CD4-positive, alpha-beta memory T cell (primary cell): ENCODE data around the gene MGAT3. TPM values are rescaled to one million over a fixed set of nuclear protein-coding genes. Genes with fewer than 3 reads are reported as not detected.
A peak's percentile ranks its signal among the peaks of the same experiment; 100 is the strongest.

Source experiments
- CTCF ChIA-PET: fragments of 350-600 bp; sonication (Branson Sonifier 250); formaldehyde crosslinking; loops from one replicate; lab custom pipeline; 2021; ENCODE audit warnings: inconsistent platforms; ENCODE audit not compliant: partially characterized antibody; lab: Charles Lee
- POLR2A ChIA-PET: fragments of 350-600 bp; sonication (Branson Sonifier 250); formaldehyde crosslinking; loops from one replicate; lab custom pipeline; 2021; ENCODE audit not compliant: partially characterized antibody; lab: Charles Lee
- DNase-seq, 5 donors: peaks; one replicate each; pipeline versions ENCODE4 v3.0.0 to v3.0.0-alpha.2; 2020 to 2022; ENCODE audit warnings: mixed read lengths in 1 of 5
- H3K27ac ChIP-seq: one replicate; pipeline ENCODE4 v1.7.0; 2013; ENCODE audit warnings: low read depth, low read length
- H3K27me3 ChIP-seq: 2 replicates; pipeline ENCODE4 v1.7.0; 2013; ENCODE audit warnings: mild to moderate bottlenecking, low read length, moderate library complexity; ENCODE audit not compliant: insufficient read depth
- H3K36me3 ChIP-seq: 2 replicates; pipeline ENCODE4 v1.7.0; 2013; ENCODE audit warnings: mild to moderate bottlenecking, low read length, moderate library complexity; ENCODE audit not compliant: insufficient read depth
- H3K4me1 ChIP-seq: 2 replicates; pipeline ENCODE4 v1.7.0; 2013; ENCODE audit warnings: mild to moderate bottlenecking, low read length, moderate library complexity; ENCODE audit not compliant: insufficient read depth
- H3K4me3 ChIP-seq, 2 donors: one replicate each; pipeline ENCODE4 v1.7.0; 2013; ENCODE audit warnings: low read length in 2 of 2, mild to moderate bottlenecking in 1 of 2
- H3K9me3 ChIP-seq, 2 donors: one replicate each; pipeline ENCODE4 v1.7.0; 2013; ENCODE audit warnings: low read length in 2 of 2, control low read depth in 1 of 2; ENCODE audit not compliant: control insufficient read depth in 1 of 2
- H3K27ac Mint-ChIP-seq, 7 donors: one replicate each; pipeline ENCODE4 v1.8.0; 2020 to 2021; ENCODE audit warnings: mixed read lengths in 7 of 7, mild to moderate bottlenecking in 6 of 7, inconsistent platforms in 3 of 7, moderate library complexity in 3 of 7
- H3K27me3 Mint-ChIP-seq, 2 donors: one replicate each; pipeline ENCODE4 v1.8.0; 2020 to 2021; ENCODE audit warnings: mixed read lengths in 2 of 2
- H3K36me3 Mint-ChIP-seq, 2 donors: one replicate each; pipeline ENCODE4 v1.8.0; 2020 to 2021; ENCODE audit warnings: mixed read lengths in 2 of 2, inconsistent platforms in 1 of 2, mild to moderate bottlenecking in 1 of 2
- H3K4me1 Mint-ChIP-seq, 4 donors: one replicate each; pipeline ENCODE4 v1.8.0; 2020 to 2021; ENCODE audit warnings: mixed read lengths in 4 of 4, mild to moderate bottlenecking in 1 of 4
- H3K4me3 Mint-ChIP-seq, 8 donors: one replicate each; pipeline ENCODE4 v1.8.0; 2020 to 2021; ENCODE audit warnings: mixed read lengths in 8 of 8, mild to moderate bottlenecking in 7 of 8, moderate library complexity in 6 of 8, inconsistent platforms in 3 of 8
- H3K9me3 Mint-ChIP-seq, 8 donors: one replicate each; pipeline ENCODE4 v1.8.0; 2020 to 2021; ENCODE audit warnings: mixed read lengths in 8 of 8, mild to moderate bottlenecking in 5 of 8, inconsistent platforms in 3 of 8, moderate library complexity in 1 of 8
- intact Hi-C: fragments of 100-400 bp; cut with micrococcal nuclease; formaldehyde crosslinking; loops from one replicate; pipeline ENCODE4 v1.15.1; 2023
- polyA plus RNA-seq, 2 donors: library from polyadenylated mRNA; unstranded; fragments of 300-500 nt; fragmentation: Illumina TruSeq; gene quantifications; one replicate each; pipeline ENCODE4 v1.2.3, GENCODE V29; 2021
- total RNA-seq, 2 experiments: library from RNA; stranded (reverse); gene quantifications; one replicate each; pipeline ENCODE4 v1.2.3, GENCODE V29; 2021

Gene MGAT3
- total and polyA plus RNA-seq, 4 experiments from 2014 or later, result 0.19 to 0.73 TPM; not detected in 2

- H3K4me1 Mint-ChIP-seq, result peaks cover 3 to 8% (median 6%) of the 10 kb centered on the region in 4 donors
- Histone ChIP-seq H3K9me3 (no peaks in the 10 kb centered on the region), H3K4me3 (no peak overlapping the region), H3K36me3 (no peaks in the 10 kb centered on the region), H3K4me1 (peaks cover 6% of the 10 kb centered on the region), H3K27me3 (no peaks in the 10 kb centered on the region), H3K27ac (no peak overlapping the region)
- peak overlapping the region in 1 of 7 donors; percentile 80 for H3K27ac Mint-ChIP-seq
- intact Hi-C loops, result no loop called here
- POLR2A ChIA-PET, result no interaction called here
- no peaks in the 10 kb centered on the region for H3K9me3 Mint-ChIP-seq
- no peak for DNase-seq
- no peaks in the 10 kb centered on the region for H3K36me3 Mint-ChIP-seq
- H3K4me3 Mint-ChIP-seq, result no peak overlapping the region
- CTCF ChIA-PET, result interaction anchor here (1.6 to 11.6 kb wide), 2 partner anchors 39 to 41 kb away, joined by 4 to 345 read pairs; partner anchors contain the start of gene RPS19BP1
- H3K27me3 Mint-ChIP-seq, result no peaks in the 10 kb centered on the region
Measured at GRCh38 chr22:39487826-39488520, 31.2 kb downstream of the MGAT3 start.

- no peak overlapping the region for H3K4me3 Mint-ChIP-seq
- H3K27ac ChIP-seq, result no peak overlapping the region
- H3K4me1 Mint-ChIP-seq, result peaks cover 5 to 13% (median 8%) of the 10 kb centered on the region in 4 donors
- no peak overlapping the region for H3K27ac Mint-ChIP-seq
- H3K27me3 ChIP-seq, result no peaks in the 10 kb centered on the region
- CTCF ChIA-PET, result interaction anchor here (11.6 kb wide), 1 partner anchor 38 kb away, joined by 345 read pairs; the partner anchor contains the start of gene RPS19BP1
- POLR2A ChIA-PET, result no interaction called here
- no peaks in the 10 kb centered on the region for H3K36me3 ChIP-seq
- H3K9me3 Mint-ChIP-seq, result no peaks in the 10 kb centered on the region
- H3K4me3 ChIP-seq, result no peak overlapping the region
- H3K27me3 Mint-ChIP-seq, result no peaks in the 10 kb centered on the region
- H3K9me3 ChIP-seq, result no peaks in the 10 kb centered on the region
- no peaks in the 10 kb centered on the region for H3K36me3 Mint-ChIP-seq
- intact Hi-C loops, result no loop called here
- H3K4me1 ChIP-seq, result peaks cover 6% of the 10 kb centered on the region
- DNase-seq, result no peak
Measured at GRCh38 chr22:39488563-39489083, 31.8 kb downstream of the MGAT3 start.

- no peak overlapping the region for H3K27ac ChIP-seq
- no peak overlapping the region for H3K4me3 ChIP-seq
- Mint-ChIP-seq H3K4me3 (peak overlapping the region in 1 of 8 donors; percentile 17), H3K4me1 (peaks cover 5 to 13% (median 9%) of the 10 kb centered on the region in 4 donors), H3K36me3 (no peaks in the 10 kb centered on the region), H3K9me3 (no peaks in the 10 kb centered on the region), H3K27me3 (no peaks in the 10 kb centered on the region), H3K27ac (no peak overlapping the region)
- H3K36me3 ChIP-seq, result no peaks in the 10 kb centered on the region
- H3K27me3 ChIP-seq, result no peaks in the 10 kb centered on the region
- POLR2A ChIA-PET, result interaction anchor here (0.6 to 6.5 kb wide), 9 partner anchors 13 to 555 kb away, joined by 3 to 83 read pairs (median 10); partner anchors contain the start of genes ATF4, MIEF1, RPL3 and RPS19BP1
- peaks cover 6% of the 10 kb centered on the region for H3K4me1 ChIP-seq
- H3K9me3 ChIP-seq, result no peaks in the 10 kb centered on the region
- intact Hi-C loops, result loop anchor here (1.0 kb wide), 1 partner anchor 43 kb away; the partner anchor contains the start of gene RPS19BP1
- CTCF ChIA-PET, result interaction anchor here (0.9 to 11.6 kb wide), 10 partner anchors 8 to 535 kb away, joined by 3 to 345 read pairs (median 6); partner anchors contain the start of genes ATF4, MIEF1, RPS19BP1 and TAB1
- DNase-seq, result no peak
Measured at GRCh38 chr22:39489094-39490068, 32.6 kb downstream of the MGAT3 start.

- peak; percentile 66 to 83 (median 77) for DNase-seq
- Mint-ChIP-seq H3K4me1 (peaks cover 5 to 13% (median 9%) of the 10 kb centered on the region in 4 donors), H3K36me3 (no peaks in the 10 kb centered on the region), H3K9me3 (no peaks in the 10 kb centered on the region), H3K4me3 (peak overlapping the region in 2 of 8 donors; percentile 17 to 71), H3K27me3 (no peaks in the 10 kb centered on the region), H3K27ac (peak overlapping the region in 6 of 7 donors; percentile 10 to 81 (median 44))
- Histone ChIP-seq H3K27me3 (no peaks in the 10 kb centered on the region), H3K4me3 (no peak overlapping the region), H3K36me3 (no peaks in the 10 kb centered on the region), H3K9me3 (no peaks in the 10 kb centered on the region), H3K27ac (no peak overlapping the region), H3K4me1 (peaks cover 6% of the 10 kb centered on the region)
- intact Hi-C loops, result loop anchor here (1.0 kb wide), 1 partner anchor 42 kb away; the partner anchor contains the start of gene RPS19BP1
- ChIA-PET CTCF (interaction anchor here (0.6 to 11.6 kb wide), 10 partner anchors 10 to 534 kb away, joined by 3 to 345 read pairs (median 6); partner anchors contain the start of genes ATF4, MIEF1, RPS19BP1 and TAB1), POLR2A (interaction anchor here (0.6 to 6.5 kb wide), 10 partner anchors 12 to 554 kb away, joined by 3 to 83 read pairs (median 8); partner anchors contain the start of genes ATF4, MIEF1, RPL3 and RPS19BP1)
Measured at GRCh38 chr22:39490135-39490798, 33.5 kb downstream of the MGAT3 start.

- CTCF ChIA-PET, result interaction anchor here (1.2 to 11.6 kb wide), 8 partner anchors 10 to 533 kb away, joined by 5 to 345 read pairs (median 7); partner anchors contain the start of genes ATF4, MIEF1, RPS19BP1 and TAB1
- intact Hi-C loops, result loop anchor here (1.0 kb wide), 1 partner anchor 41 kb away; the partner anchor contains the start of gene RPS19BP1
- Histone ChIP-seq H3K4me3 (no peak overlapping the region), H3K27ac (no peak overlapping the region), H3K9me3 (no peaks in the 10 kb centered on the region), H3K4me1 (peaks cover 6% of the 10 kb centered on the region), H3K36me3 (no peaks in the 10 kb centered on the region), H3K27me3 (no peaks in the 10 kb centered on the region)
- no peak overlapping the region for H3K4me3 Mint-ChIP-seq
- no peak for DNase-seq
- H3K36me3 Mint-ChIP-seq, result no peaks in the 10 kb centered on the region
- H3K27ac Mint-ChIP-seq, result peak overlapping the region in 3 of 7 donors; percentile 24 to 73 (median 68)
- POLR2A ChIA-PET, result interaction anchor here (0.6 to 6.5 kb wide), 5 partner anchors 11 to 171 kb away, joined by 4 to 83 read pairs (median 10); partner anchors contain the start of genes ATF4, MIEF1, RPL3 and RPS19BP1
- peaks cover 5 to 14% (median 9%) of the 10 kb centered on the region in 4 donors for H3K4me1 Mint-ChIP-seq
- no peaks in the 10 kb centered on the region for H3K27me3 Mint-ChIP-seq
- H3K9me3 Mint-ChIP-seq, result no peaks in the 10 kb centered on the region
Measured at GRCh38 chr22:39490966-39491680, 34.3 kb downstream of the MGAT3 start.
